Measurements from ENCODE around the gene NCAM1. TPM values are rescaled to one million over a fixed set of nuclear protein-coding genes. Genes with fewer than 3 reads are reported as not detected.

Gene NCAM1
- total RNA-seq, 1 experiment from 2014 or later: 0.22 TPM

GRCh38 chr11:113256431-113257202 is 295.4 kb downstream of the NCAM1 start (continued):
- TF ChIP-seq REST (IDR thresholded peaks at IDR 0.05; ENCODE audit: low read depth): no peak
- TF ChIP-seq ELF1 (IDR thresholded peaks at IDR 0.05; ENCODE audit: borderline replicate concordance, low read depth): no peak
- TF ChIP-seq EGR1 (IDR thresholded peaks at IDR 0.05; ENCODE audit: low read depth): no peak
- TF ChIP-seq SRF (IDR thresholded peaks at IDR 0.05; ENCODE audit: low read depth): no peak

- RAD21 ChIA-PET (ENCODE audit: low non-redundant PET in 1 of 2, low total read pairs in 2 of 2, uncharacterized antibody in 2 of 2, unreplicated experiment in 2 of 2): no interaction called here
- no peaks in the 10 kb centered on the region for H3K4me1 ChIP-seq (ENCODE audit: control insufficient read depth in 1 of 2, insufficient read depth in 2 of 2, low read length in 2 of 2)
- no peaks in the 10 kb centered on the region for H3K9me2 ChIP-seq (ENCODE audit: insufficient read depth)
- H3K4me3 ChIP-seq (replicated peaks in 1 of 2; ENCODE audit: low read depth in 1 of 2, low read length in 2 of 2): no peak overlapping the region
- no peak overlapping the region for H3K27ac ChIP-seq (ENCODE audit: low read depth, low read length)
- H3K4me2 ChIP-seq (ENCODE audit: low read length): no peak overlapping the region
- no peaks in the 10 kb centered on the region for H3K79me2 ChIP-seq (ENCODE audit: insufficient read depth, low read length)
- BruUV-seq (replicated peaks): no TSS peak
- no peak overlapping the region for H2AFZ ChIP-seq (ENCODE audit: low read depth, low read length, poor library complexity, severe bottlenecking)
- DNase-seq (ENCODE audit: low read depth, low spot score): no peak
- TF ChIP-seq FOSL1 (IDR thresholded peaks at IDR 0.05; ENCODE audit: low read depth) (no peak), CEBPB (IDR thresholded peaks at IDR 0.05; ENCODE audit: low read depth) (no peak), CBX3 (IDR thresholded peaks at IDR 0.05; ENCODE audit: low read depth) (no peak), EGR1 (IDR thresholded peaks at IDR 0.05; ENCODE audit: low read depth) (no peak), ATF3 (IDR thresholded peaks at IDR 0.05) (no peak), POLR2A (IDR thresholded peaks at IDR 0.05; ENCODE audit: borderline replicate concordance, extremely low read depth, insufficient read depth, insufficient read length) (no peak)
- H3K36me3 ChIP-seq (ENCODE audit: control insufficient read depth in 1 of 2, insufficient read depth in 2 of 2, low read length in 2 of 2): no peaks in the 10 kb centered on the region
- no peaks in the 10 kb centered on the region for H3K9me3 ChIP-seq (ENCODE audit: control insufficient read depth in 1 of 2, insufficient read depth in 1 of 2, low read depth in 1 of 2, low read length in 2 of 2)
- ATAC-seq: no peak
- peaks cover 38% of the 10 kb centered on the region for H3K27me3 ChIP-seq (ENCODE audit: insufficient read depth, low read length)
- H4K20me1 ChIP-seq (ENCODE audit: insufficient read depth): no peaks in the 10 kb centered on the region
- CTCF ChIA-PET: no interaction called here
- POLR2A ChIA-PET: no interaction called here
- intact Hi-C loops (cut with micrococcal nuclease): no loop called here
- H3K9ac ChIP-seq (ENCODE audit: low read length): no peak overlapping the region
Observed at GRCh38 chr11:113260096-113260425, 298.8 kb downstream of the NCAM1 start.
